MG63 (cell line): ENCODE results near the gene TMEM63A. TPM values are rescaled to one million over a fixed set of nuclear protein-coding genes. Genes with fewer than 3 reads are reported as not detected.
"Not testable (repeated sequence)": the region's sequence is repeated elsewhere in the genome, so short reads cannot be mapped to it uniquely, and the experiment has no call there.

Source experiments
- DNase-seq: peaks from one replicate; pipeline ENCODE4 v3.0.0-alpha.2; 2020
- H3K27me3 ChIP-seq: fragments of 250-450 bp; sonication (Bioruptor Pico); 2 replicates; pipeline ENCODE4 v1.5.1; 2020; ENCODE audit warnings: mild to moderate bottlenecking, moderate library complexity
- H3K36me3 ChIP-seq: fragments of 250-450 bp; sonication (Bioruptor Pico); 2 replicates; pipeline ENCODE4 v1.5.1; 2020; ENCODE audit warnings: mild to moderate bottlenecking, moderate library complexity
- H3K4me3 ChIP-seq: fragments of 250-450 bp; sonication (Bioruptor Pico); 2 replicates; pipeline ENCODE4 v1.5.1; 2020; ENCODE audit warnings: mild to moderate bottlenecking, moderate library complexity
- H3K9me3 ChIP-seq: fragments of 250-450 bp; sonication (Bioruptor Pico); 2 replicates; pipeline ENCODE4 v1.5.1; 2020; ENCODE audit warnings: mild to moderate bottlenecking, moderate library complexity
- total RNA-seq: library from RNA; depleted of rRNA; stranded (reverse); fragments of >200 nt; shearing (Covaris generic); gene quantifications from 2 replicates; pipeline ENCODE4 v1.2.3, GENCODE V29; 2014; ENCODE audit warnings: low replicate concordance

TMEM63A gene
- total RNA-seq, 1 experiment from 2014 or later = 5.5 TPM

- no peak overlapping the region for H3K4me3 ChIP-seq
- DNase-seq = no peak
- H3K36me3 ChIP-seq = peaks cover 38% of the 10 kb centered on the region
- H3K9me3 ChIP-seq = no peaks in the 10 kb centered on the region
- H3K27me3 ChIP-seq = no peaks in the 10 kb centered on the region
Measured at GRCh38 chr1:225845097-225845496, 37.1 kb downstream of the TMEM63A start.

- no peak for DNase-seq
- Histone ChIP-seq H3K9me3 (no peaks in the 10 kb centered on the region), H3K4me3 (no peak overlapping the region), H3K27me3 (no peaks in the 10 kb centered on the region), H3K36me3 (peaks cover 44% of the 10 kb centered on the region)
Measured at GRCh38 chr1:225844236-225845061, 37.7 kb downstream of the TMEM63A start.

GRCh38 chr1:225843426-225843795, 38.8 kb downstream of the TMEM63A start:
- Histone ChIP-seq H3K36me3 (peaks cover 44% of the 10 kb centered on the region), H3K9me3 (no peaks in the 10 kb centered on the region), H3K27me3 (no peaks in the 10 kb centered on the region), H3K4me3 (no peak overlapping the region)
- DNase-seq = no peak

GRCh38 chr1:225842788-225843425, 39.3 kb downstream of the TMEM63A start:
- Histone ChIP-seq H3K9me3 (no peaks in the 10 kb centered on the region), H3K4me3 (no peak overlapping the region), H3K27me3 (no peaks in the 10 kb centered on the region), H3K36me3 (peaks cover 41% of the 10 kb centered on the region)
- no peak for DNase-seq

- peaks cover 39% of the 10 kb centered on the region for H3K36me3 ChIP-seq
- no peak overlapping the region for H3K4me3 ChIP-seq
- H3K9me3 ChIP-seq = no peaks in the 10 kb centered on the region
- H3K27me3 ChIP-seq = no peaks in the 10 kb centered on the region
- DNase-seq = no peak
Measured at GRCh38 chr1:225842074-225842473, 40.1 kb downstream of the TMEM63A start.

- Histone ChIP-seq H3K9me3 (no peaks in the 10 kb centered on the region), H3K4me3 (no peak overlapping the region), H3K36me3 (peaks cover 28% of the 10 kb centered on the region), H3K27me3 (no peaks in the 10 kb centered on the region)
- DNase-seq = no peak
Measured at GRCh38 chr1:225840713-225841112, 41.5 kb downstream of the TMEM63A start.

GRCh38 chr1:225840223-225840610, 42.0 kb downstream of the TMEM63A start:
- H3K9me3 ChIP-seq = no peaks in the 10 kb centered on the region
- no peak overlapping the region for H3K4me3 ChIP-seq
- DNase-seq = no peak
- peaks cover 23% of the 10 kb centered on the region for H3K36me3 ChIP-seq
- H3K27me3 ChIP-seq = no peaks in the 10 kb centered on the region

GRCh38 chr1:225838793-225839192, 43.4 kb downstream of the TMEM63A start:
- no peak overlapping the region for H3K4me3 ChIP-seq
- no peak for DNase-seq
- H3K36me3 ChIP-seq = peaks cover 21% of the 10 kb centered on the region
- H3K9me3 ChIP-seq = no peaks in the 10 kb centered on the region
- no peaks in the 10 kb centered on the region for H3K27me3 ChIP-seq

- not testable (repeated sequence) for H3K9me3 ChIP-seq, H3K4me3 ChIP-seq, DNase-seq, H3K27me3 ChIP-seq
- H3K36me3 ChIP-seq = peaks cover 41% of the 10 kb centered on the region
Measured at GRCh38 chr1:225836296-225836695, 45.9 kb downstream of the TMEM63A start.

GRCh38 chr1:225835856-225836255, 46.3 kb downstream of the TMEM63A start:
- DNase-seq = peak; percentile 84
- Histone ChIP-seq H3K27me3 (no peaks in the 10 kb centered on the region), H3K36me3 (peaks cover 44% of the 10 kb centered on the region), H3K4me3 (no peak overlapping the region), H3K9me3 (no peaks in the 10 kb centered on the region)

- Histone ChIP-seq H3K9me3 (no peaks in the 10 kb centered on the region), H3K36me3 (peaks cover 46% of the 10 kb centered on the region), H3K4me3 (no peak overlapping the region), H3K27me3 (no peaks in the 10 kb centered on the region)
- peak; percentile 93 for DNase-seq
Measured at GRCh38 chr1:225834417-225835329, 47.5 kb downstream of the TMEM63A start.

- H3K9me3 ChIP-seq = no peaks in the 10 kb centered on the region
- H3K36me3 ChIP-seq = peaks cover 44% of the 10 kb centered on the region
- no peak for DNase-seq
- no peaks in the 10 kb centered on the region for H3K27me3 ChIP-seq
- no peak overlapping the region for H3K4me3 ChIP-seq
Measured at GRCh38 chr1:225830841-225831240, 51.3 kb downstream of the TMEM63A start.

GRCh38 chr1:225828706-225829345, 53.4 kb downstream of the TMEM63A start:
- no peaks in the 10 kb centered on the region for H3K9me3 ChIP-seq
- H3K4me3 ChIP-seq = no peak overlapping the region
- DNase-seq = no peak
- H3K27me3 ChIP-seq = no peaks in the 10 kb centered on the region
- H3K36me3 ChIP-seq = peaks cover 39% of the 10 kb centered on the region

- Histone ChIP-seq H3K27me3 (no peaks in the 10 kb centered on the region), H3K9me3 (no peaks in the 10 kb centered on the region), H3K36me3 (peaks cover 32% of the 10 kb centered on the region)
Measured at GRCh38 chr1:225827076-225827475, 55.1 kb downstream of the TMEM63A start.

GRCh38 chr1:225825607-225826007, 56.6 kb downstream of the TMEM63A start:
- Histone ChIP-seq H3K36me3 (peaks cover 25% of the 10 kb centered on the region), H3K4me3 (no peak overlapping the region)
- no peak for DNase-seq

More at GRCh38 chr1:225827076-225827475, 55.1 kb downstream of the TMEM63A start:
- DNase-seq = no peak
- H3K4me3 ChIP-seq = no peak overlapping the region

GRCh38 chr1:225825078-225825477, 57.1 kb downstream of the TMEM63A start:
- DNase-seq = no peak
- Histone ChIP-seq H3K9me3 (no peaks in the 10 kb centered on the region), H3K27me3 (no peaks in the 10 kb centered on the region), H3K4me3 (no peak overlapping the region), H3K36me3 (peaks cover 19% of the 10 kb centered on the region)

More at GRCh38 chr1:225825607-225826007, 56.6 kb downstream of the TMEM63A start:
- Histone ChIP-seq H3K9me3 (no peaks in the 10 kb centered on the region), H3K27me3 (no peaks in the 10 kb centered on the region)
